ENCODE measurements around the gene ABCD1. TPM values are rescaled to one million over a fixed set of nuclear protein-coding genes. Genes with fewer than 3 reads are reported as not detected.

The ABCD1 gene
- total and polyA plus RNA-seq, 9 of the 15 experiments (the other 6 are each of a cell fraction or from before 2014, with no cell fraction given), result 0.07 to 6.9 (median 2.2) TPM

- Histone ChIP-seq H4K20me1 (replicated peaks; ENCODE audit: control insufficient read depth, insufficient read depth, low read length) (no peaks in the 10 kb centered on the region), H3K4me2 (ENCODE audit: insufficient read depth, low read length) (no peak overlapping the region), H2AFZ (ENCODE audit: low read depth, low read length) (no peak overlapping the region), H3K27me3 (ENCODE audit: control insufficient read depth in 2 of 2, insufficient read depth in 2 of 2, low read length in 2 of 2) (no peaks in the 10 kb centered on the region), H3K9ac (ENCODE audit: insufficient read depth in 1 of 2, low read depth in 2 of 2, low read length in 2 of 2) (no peak overlapping the region), H3K4me1 (replicated peaks in 1 of 2; ENCODE audit: control insufficient read depth in 2 of 2, insufficient read depth in 2 of 2, low read length in 2 of 2) (peaks cover 0 to 52% of the 10 kb centered on the region in 2 experiments; a peak in 2 of 5 replicates), H3K9me3 (replicated peaks; ENCODE audit: control insufficient read depth, insufficient read depth, low read depth, low read length) (no peaks in the 10 kb centered on the region), H3K79me2 (ENCODE audit: control insufficient read depth, insufficient read depth, low read length) (no peaks in the 10 kb centered on the region), H3K27ac (ENCODE audit: extremely low read depth, low read depth, low read length) (no peak overlapping the region), H3K9me1 (ENCODE audit: control insufficient read depth, insufficient read depth, low read length) (peaks cover 5% of the 10 kb centered on the region), H3K36me3 (ENCODE audit: control insufficient read depth, insufficient read depth, low read length) (peaks cover 50% of the 10 kb centered on the region; the same call in 2 of the 3 replicates), H3K4me3 (no peak overlapping the region)
- intact Hi-C loops (cut with micrococcal nuclease) (no loop called here), in situ Hi-C loops (cut with MboI) (no loop called here)
- no peak for FAIRE-seq
- WGBS (ENCODE audit: insufficient coverage, low coverage, missing lambda C conversion rate), result 88% methylated on average over 7 of the region's 27 CpGs
- CTCF ChIA-PET (ENCODE audit: low intra/inter-chr PET ratio), result no interaction called here
- POLR2A ChIA-PET, result interaction anchor here (1.3 kb wide), 1 partner anchor 10 kb away, joined by 3 read pairs; the partner anchor contains the start of genes IDH3G and SSR4
- no peak for DNase-seq (ENCODE audit: extremely low read depth in 1 of 4, low spot score in 3 of 4)
- BruUV-seq (replicated peaks), result no TSS peak
- ATAC-seq, result no peak
- peak; percentile 52 for TF ChIP-seq RBFOX2 (IDR thresholded peaks at IDR 0.05; ENCODE audit: low read depth, low read length)
- 0 out of 2 replicates have a peak, but pooled peaks have one; percentile 51 for TF ChIP-seq POLR2G (IDR thresholded peaks at IDR 0.05; ENCODE audit: low read depth, low read length)
- TF ChIP-seq, protein P1, sequence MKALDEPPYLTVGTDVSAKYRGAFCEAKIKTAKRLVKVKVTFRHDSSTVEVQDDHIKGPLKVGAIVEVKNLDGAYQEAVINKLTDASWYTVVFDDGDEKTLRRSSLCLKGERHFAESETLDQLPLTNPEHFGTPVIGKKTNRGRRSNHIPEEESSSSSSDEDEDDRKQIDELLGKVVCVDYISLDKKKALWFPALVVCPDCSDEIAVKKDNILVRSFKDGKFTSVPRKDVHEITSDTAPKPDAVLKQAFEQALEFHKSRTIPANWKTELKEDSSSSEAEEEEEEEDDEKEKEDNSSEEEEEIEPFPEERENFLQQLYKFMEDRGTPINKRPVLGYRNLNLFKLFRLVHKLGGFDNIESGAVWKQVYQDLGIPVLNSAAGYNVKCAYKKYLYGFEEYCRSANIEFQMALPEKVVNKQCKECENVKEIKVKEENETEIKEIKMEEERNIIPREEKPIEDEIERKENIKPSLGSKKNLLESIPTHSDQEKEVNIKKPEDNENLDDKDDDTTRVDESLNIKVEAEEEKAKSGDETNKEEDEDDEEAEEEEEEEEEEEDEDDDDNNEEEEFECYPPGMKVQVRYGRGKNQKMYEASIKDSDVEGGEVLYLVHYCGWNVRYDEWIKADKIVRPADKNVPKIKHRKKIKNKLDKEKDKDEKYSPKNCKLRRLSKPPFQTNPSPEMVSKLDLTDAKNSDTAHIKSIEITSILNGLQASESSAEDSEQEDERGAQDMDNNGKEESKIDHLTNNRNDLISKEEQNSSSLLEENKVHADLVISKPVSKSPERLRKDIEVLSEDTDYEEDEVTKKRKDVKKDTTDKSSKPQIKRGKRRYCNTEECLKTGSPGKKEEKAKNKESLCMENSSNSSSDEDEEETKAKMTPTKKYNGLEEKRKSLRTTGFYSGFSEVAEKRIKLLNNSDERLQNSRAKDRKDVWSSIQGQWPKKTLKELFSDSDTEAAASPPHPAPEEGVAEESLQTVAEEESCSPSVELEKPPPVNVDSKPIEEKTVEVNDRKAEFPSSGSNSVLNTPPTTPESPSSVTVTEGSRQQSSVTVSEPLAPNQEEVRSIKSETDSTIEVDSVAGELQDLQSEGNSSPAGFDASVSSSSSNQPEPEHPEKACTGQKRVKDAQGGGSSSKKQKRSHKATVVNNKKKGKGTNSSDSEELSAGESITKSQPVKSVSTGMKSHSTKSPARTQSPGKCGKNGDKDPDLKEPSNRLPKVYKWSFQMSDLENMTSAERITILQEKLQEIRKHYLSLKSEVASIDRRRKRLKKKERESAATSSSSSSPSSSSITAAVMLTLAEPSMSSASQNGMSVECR (CRISPR knock-in tag; IDR thresholded peaks at IDR 0.05), result no peak
- TF ChIP-seq SNIP1 (IDR thresholded peaks at IDR 0.05; ENCODE audit: low read depth), result no peak
- TF ChIP-seq PCBP1 (IDR thresholded peaks at IDR 0.05; ENCODE audit: low read depth, low read length, poor library complexity, severe bottlenecking), result no peak
- TF ChIP-seq MCM5 (IDR thresholded peaks at IDR 0.05; ENCODE audit: low read depth), result no peak
- TF ChIP-seq CTBP1 (IDR thresholded peaks at IDR 0.05; ENCODE audit: borderline replicate concordance), result no peak
- no peak for TF ChIP-seq ZBTB40 (IDR thresholded peaks at IDR 0.05)
- TF ChIP-seq ZBTB40 (CRISPR knock-in tag; IDR thresholded peaks at IDR 0.05), result no peak
These were observed 59.8 kb downstream of the ABCD1 start for GRCh38 chrX:153784325-153784967.
